Activated naive CD4-positive, alpha-beta T cell treated with anti-CD3 and anti-CD28 coated beads, Interleukin-2, amount 50 U/mL, for 72 hours (primary cell): ENCODE results near the gene S100A16. TPM values are rescaled to one million over a fixed set of nuclear protein-coding genes. Genes with fewer than 3 reads are reported as not detected.
"Not testable (repeated sequence)": the region's sequence is repeated elsewhere in the genome, so short reads cannot be mapped to it uniquely, and the experiment has no call there.

Experiments
- ATAC-seq, 2 donors: fragments of 150-1000 bp; cut with Tn5 transposase; 2 replicates each; pipeline ENCODE4 v1.10.0; 2021; ENCODE audit warnings: mild to moderate bottlenecking in 2 of 2, moderate library complexity in 2 of 2
- DNase-seq, 2 donors: peaks; one replicate each; pipeline ENCODE4 v3.0.0; 2021 to 2022; ENCODE audit warnings: low spot score in 2 of 2
- H3K27ac Mint-ChIP-seq, 2 donors: one replicate each; pipeline ENCODE4 v1.8.0; 2022; ENCODE audit warnings: mild to moderate bottlenecking in 2 of 2, mixed read lengths in 2 of 2
- H3K36me3 Mint-ChIP-seq, 2 donors: one replicate each; pipeline ENCODE4 v1.8.0; 2022; ENCODE audit warnings: mixed read lengths in 2 of 2
- H3K9me3 Mint-ChIP-seq, 2 donors: one replicate each; pipeline ENCODE4 v1.8.0; 2022; ENCODE audit warnings: mixed read lengths in 2 of 2
- total RNA-seq, 2 donors: library from RNA; stranded (reverse); gene quantifications; one replicate each; pipeline ENCODE4 v1.2.3, GENCODE V29; 2022

The S100A16 gene
- total RNA-seq, 2 donors from 2014 or later: not detected

- ATAC-seq (no peak), DNase-seq (no peak)
- no peaks in the 10 kb centered on the region for H3K9me3 Mint-ChIP-seq
- no peaks in the 10 kb centered on the region for H3K36me3 Mint-ChIP-seq
- no peak overlapping the region for H3K27ac Mint-ChIP-seq
Measured at GRCh38 chr1:153583976-153584375, 29.0 kb downstream of the S100A16 start.

DNA sequence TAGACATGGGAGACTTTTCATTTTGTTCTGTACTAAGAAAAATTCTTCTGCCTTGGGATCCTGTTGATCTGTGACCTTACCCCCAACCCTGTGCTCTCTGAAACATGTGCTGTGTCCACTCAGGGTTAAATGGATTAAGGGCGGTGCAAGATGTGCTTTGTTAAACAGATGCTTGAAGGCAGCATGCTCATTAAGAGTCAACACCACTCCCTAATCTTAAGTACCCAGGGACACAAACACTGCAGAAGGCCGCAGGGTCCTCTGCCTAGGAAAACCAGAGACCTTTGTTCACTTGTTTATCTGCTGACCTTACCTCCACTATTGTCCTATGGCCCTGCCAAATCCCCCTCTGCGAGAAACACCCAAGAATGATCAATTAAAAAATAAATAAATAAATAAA, 29.4 kb downstream of the S100A16 start:
- H3K36me3 Mint-ChIP-seq, H3K27ac Mint-ChIP-seq, ATAC-seq: not testable (repeated sequence)

DNA sequence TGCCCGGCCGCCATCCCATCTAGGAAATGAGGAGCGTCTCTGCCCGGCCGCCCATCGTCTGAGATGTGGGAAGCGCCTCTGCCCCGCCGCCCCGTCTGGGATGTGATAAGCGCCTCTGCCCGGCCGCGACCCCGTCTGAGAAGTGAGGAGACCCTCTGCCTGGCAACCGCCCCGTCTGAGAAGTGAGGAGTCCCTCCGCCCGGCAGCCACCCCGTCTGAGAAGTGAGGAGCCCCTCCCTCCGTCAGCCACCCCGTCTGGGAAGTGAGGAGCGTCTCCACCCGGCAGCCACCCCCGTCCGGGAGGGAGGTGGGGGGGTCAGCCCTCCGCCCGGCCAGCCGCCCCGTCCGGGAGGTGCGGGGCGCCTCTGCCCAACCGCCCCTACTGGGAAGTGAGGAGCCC, 30.1 kb downstream of the S100A16 start:
- not testable (repeated sequence) for H3K27ac Mint-ChIP-seq, H3K9me3 Mint-ChIP-seq, H3K36me3 Mint-ChIP-seq, DNase-seq, ATAC-seq

More for the DNA sequence above, 29.4 kb downstream of the S100A16 start:
- DNase-seq, H3K9me3 Mint-ChIP-seq: not testable (repeated sequence)

DNA sequence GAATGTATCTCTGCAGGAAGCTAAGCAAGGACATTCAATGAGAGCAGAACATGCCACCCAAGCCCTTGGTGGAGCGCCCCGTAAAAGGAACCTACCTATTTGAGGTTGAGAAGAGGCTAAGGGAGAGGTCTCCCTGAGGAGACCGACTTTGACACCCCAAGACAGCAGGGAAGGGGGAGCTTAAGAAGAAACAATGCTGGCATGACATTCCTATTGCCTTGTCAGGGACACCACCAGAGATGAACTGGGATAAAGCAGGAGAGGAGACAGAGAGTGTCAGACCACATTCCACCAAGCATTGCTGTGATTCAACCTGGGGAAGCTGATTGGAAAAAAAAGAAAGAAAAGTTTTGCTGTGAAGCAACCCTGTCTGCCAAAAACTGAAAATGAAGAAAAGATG, 34.0 kb downstream of the S100A16 start:
- H3K36me3 Mint-ChIP-seq: no peaks in the 10 kb centered on the region
- no peaks in the 10 kb centered on the region for H3K9me3 Mint-ChIP-seq
- H3K27ac Mint-ChIP-seq: no peak overlapping the region
- no peak for ATAC-seq
- no peak for DNase-seq

DNA sequence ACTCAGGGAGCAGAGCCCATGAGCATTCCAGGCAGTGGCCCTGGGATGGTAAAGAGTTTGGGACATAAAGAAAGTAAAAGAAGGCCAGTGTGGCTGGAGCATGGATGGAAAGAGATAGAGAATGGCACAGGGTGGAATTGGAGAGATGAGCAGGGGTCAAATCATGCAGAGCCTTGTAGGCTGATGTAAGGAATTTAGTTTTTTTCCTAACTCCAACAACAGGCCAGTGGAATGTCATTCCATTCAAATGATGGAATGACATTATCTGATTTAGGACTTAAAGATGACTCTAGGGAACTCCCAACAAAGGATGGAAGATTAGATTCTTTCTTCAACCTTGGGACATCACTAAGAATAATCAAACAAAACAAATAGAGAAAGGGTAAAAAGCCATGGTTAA, 34.4 kb downstream of the S100A16 start:
- no peaks in the 10 kb centered on the region for H3K36me3 Mint-ChIP-seq
- DNase-seq (no peak), ATAC-seq (no peak)

GRCh38 chr1:153577624-153578051, 35.3 kb downstream of the S100A16 start:
- H3K36me3 Mint-ChIP-seq: peaks cover 0 to 4% of the 10 kb centered on the region in 2 donors
- no peak for ATAC-seq
- no peak for DNase-seq
- H3K9me3 Mint-ChIP-seq: peaks cover 0 to 4% of the 10 kb centered on the region in 2 donors
- no peak overlapping the region for H3K27ac Mint-ChIP-seq

More for the DNA sequence above, 34.4 kb downstream of the S100A16 start:
- Mint-ChIP-seq H3K9me3 (no peaks in the 10 kb centered on the region), H3K27ac (no peak overlapping the region)

- Mint-ChIP-seq H3K36me3 (peaks cover 0 to 4% of the 10 kb centered on the region in 2 donors), H3K9me3 (peaks cover 0 to 4% of the 10 kb centered on the region in 2 donors), H3K27ac (peak overlapping the region in 1 of 2 donors; percentile 2)
- no peak for ATAC-seq
- no peak for DNase-seq
Measured at GRCh38 chr1:153577138-153577537, 35.8 kb downstream of the S100A16 start.

DNA sequence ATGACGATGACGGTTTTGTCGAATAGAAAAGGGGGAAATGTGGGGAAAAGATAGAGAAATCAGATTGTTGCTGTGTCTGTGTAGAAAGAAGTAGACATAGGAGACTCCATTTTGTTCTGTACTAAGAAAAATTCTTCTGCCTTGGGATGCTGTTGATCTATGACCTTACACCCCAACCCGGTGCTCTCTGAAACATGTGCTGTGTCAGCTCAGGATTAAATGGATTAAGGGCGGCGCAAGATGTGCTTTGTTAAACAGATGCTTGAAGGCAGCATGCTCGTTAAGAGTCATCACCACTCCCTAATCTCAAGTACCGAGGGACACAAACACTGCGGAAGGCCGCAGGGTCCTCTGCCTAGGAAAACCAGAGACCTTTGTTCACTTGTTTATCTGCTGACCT, 37.4 kb downstream of the S100A16 start:
- H3K27ac Mint-ChIP-seq, DNase-seq, ATAC-seq, H3K9me3 Mint-ChIP-seq, H3K36me3 Mint-ChIP-seq: not testable (repeated sequence)

- DNase-seq, ATAC-seq, H3K9me3 Mint-ChIP-seq, H3K27ac Mint-ChIP-seq, H3K36me3 Mint-ChIP-seq: not testable (repeated sequence)
Measured at GRCh38 chr1:153575081-153575491, 37.9 kb downstream of the S100A16 start.

GRCh38 chr1:153573351-153573750, 39.6 kb downstream of the S100A16 start:
- DNase-seq (no peak), ATAC-seq (no peak)
- Mint-ChIP-seq H3K27ac (peak overlapping the region; percentile 78 to 95), H3K36me3 (peaks cover 0 to 4% of the 10 kb centered on the region in 2 donors), H3K9me3 (peaks cover 0 to 4% of the 10 kb centered on the region in 2 donors)

- ATAC-seq: peak; percentile 83 to 84
- peaks cover 0 to 4% of the 10 kb centered on the region in 2 donors for H3K36me3 Mint-ChIP-seq
- peak overlapping the region; percentile 15 to 95 for H3K27ac Mint-ChIP-seq
- peak; percentile 62 to 76 for DNase-seq
- peaks cover 0 to 4% of the 10 kb centered on the region in 2 donors for H3K9me3 Mint-ChIP-seq
Measured at GRCh38 chr1:153572569-153573015, 40.3 kb downstream of the S100A16 start.

GRCh38 chr1:153571706-153572105, 41.2 kb downstream of the S100A16 start:
- DNase-seq (no peak), ATAC-seq (no peak)
- Mint-ChIP-seq H3K9me3 (peaks cover 0 to 4% of the 10 kb centered on the region in 2 donors), H3K36me3 (peaks cover 0 to 4% of the 10 kb centered on the region in 2 donors), H3K27ac (peak overlapping the region; percentile 15 to 95)

- peaks cover 0 to 4% of the 10 kb centered on the region in 2 donors for H3K9me3 Mint-ChIP-seq
- peak overlapping the region in 1 of 2 donors; percentile 95 for H3K27ac Mint-ChIP-seq
Measured at GRCh38 chr1:153570874-153571273, 42.1 kb downstream of the S100A16 start.

DNA sequence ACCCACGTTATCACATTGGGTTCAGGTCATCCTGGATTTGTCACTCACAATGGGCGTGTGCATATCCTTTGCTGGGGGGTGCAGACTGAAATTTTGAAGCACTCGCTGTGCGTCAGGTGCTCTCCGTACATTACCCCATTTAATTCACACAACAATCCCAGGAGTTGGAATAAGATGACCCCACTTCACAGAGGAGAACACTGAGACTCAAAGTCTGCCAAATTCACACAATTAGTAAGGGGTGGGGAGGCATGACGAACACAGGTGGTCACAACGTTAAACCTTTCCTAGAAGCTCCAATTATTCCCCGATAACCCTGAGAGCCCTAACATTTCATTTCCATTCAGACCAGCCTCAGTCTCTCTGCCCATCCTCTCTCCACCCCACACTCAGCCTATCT, 43.5 kb downstream of the S100A16 start:
- peaks cover 0 to 4% of the 10 kb centered on the region in 2 donors for H3K9me3 Mint-ChIP-seq
- H3K36me3 Mint-ChIP-seq: peaks cover 0 to 4% of the 10 kb centered on the region in 2 donors
- H3K27ac Mint-ChIP-seq: peak overlapping the region in 1 of 2 donors; percentile 81
- no peak for ATAC-seq
- no peak for DNase-seq

More at GRCh38 chr1:153570874-153571273, 42.1 kb downstream of the S100A16 start:
- H3K36me3 Mint-ChIP-seq: peaks cover 0 to 4% of the 10 kb centered on the region in 2 donors
- ATAC-seq: no peak
- DNase-seq: no peak

DNA sequence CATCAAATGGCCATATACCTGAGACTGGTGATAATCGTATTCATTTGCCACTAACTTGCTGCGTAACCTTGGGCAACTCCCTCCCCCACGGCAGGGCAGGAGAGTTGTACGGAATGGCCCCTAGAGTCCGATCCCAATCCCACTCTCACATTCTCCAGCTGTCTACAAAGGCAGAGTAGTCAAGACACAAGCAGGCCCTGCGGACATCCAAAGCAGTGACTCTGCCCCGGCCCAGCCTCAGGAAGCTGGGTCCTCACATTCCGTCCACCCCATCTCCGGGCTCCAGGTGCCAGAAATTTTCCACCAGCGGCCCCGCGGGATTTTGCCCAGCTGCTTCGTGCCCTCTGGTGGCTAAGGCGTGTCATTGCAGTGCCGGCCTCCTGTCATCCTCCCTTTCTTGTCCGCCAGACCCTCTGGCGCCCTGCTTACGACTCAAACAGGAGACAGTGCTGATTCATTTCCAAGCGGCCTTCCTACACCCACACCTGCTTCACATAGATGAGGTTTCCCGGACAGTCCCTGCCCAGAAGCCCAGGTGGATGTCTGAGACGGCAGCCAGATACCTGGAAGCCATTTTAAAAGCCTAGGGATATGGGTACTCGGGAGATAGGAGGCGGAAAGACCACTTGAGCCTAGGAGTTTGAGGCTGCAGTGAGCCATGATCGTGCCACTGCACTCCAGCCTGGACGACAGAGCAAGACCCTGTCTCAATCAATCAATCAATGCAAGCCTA, 44.4 kb downstream of the S100A16 start:
- ATAC-seq: peak; percentile 26 to 28
- H3K36me3 Mint-ChIP-seq: peaks cover 0 to 4% of the 10 kb centered on the region in 2 donors
- peak overlapping the region; percentile 81 to 92 for H3K27ac Mint-ChIP-seq

GRCh38 chr1:153567621-153568366, 45.1 kb downstream of the S100A16 start:
- DNase-seq: peak; percentile 67 to 72
- H3K36me3 Mint-ChIP-seq: no peaks in the 10 kb centered on the region
- ATAC-seq: peak; percentile 32 to 68
- peak overlapping the region; percentile 81 to 99 for H3K27ac Mint-ChIP-seq
- no peaks in the 10 kb centered on the region for H3K9me3 Mint-ChIP-seq

More for the DNA sequence above, 44.4 kb downstream of the S100A16 start:
- H3K9me3 Mint-ChIP-seq: peaks cover 0 to 4% of the 10 kb centered on the region in 2 donors
- peak; percentile 87 to 90 for DNase-seq
